WTC11 (cell line): ENCODE measurements around the gene ARMH4.

Source experiments
- ATF3 ChIP-seq: sonication (generic); formaldehyde crosslinking; conservative IDR thresholded peaks from 2 replicates; pipeline ENCODE4 v1.8.1; 2022; ENCODE audit warnings: mild to moderate bottlenecking, missing genetic modification reagents
- CTCF ChIP-seq: fragments of 200-600 bp; IDR thresholded peaks from 2 replicates; pipeline ENCODE4 v1.8.0; 2022; ENCODE audit warnings: antibody characterized with exemption
- GABPB1 ChIP-seq: sonication (generic); formaldehyde crosslinking; IDR thresholded peaks from 2 replicates; pipeline ENCODE4 v1.8.1; 2023; ENCODE audit warnings: mild to moderate bottlenecking, missing genetic modification reagents
- NFYB ChIP-seq: sonication (generic); formaldehyde crosslinking; conservative IDR thresholded peaks from 2 replicates; pipeline ENCODE4 v1.8.0; 2022; ENCODE audit warnings: low read depth, missing genetic modification reagents
- NR2C2 ChIP-seq: sonication (generic); formaldehyde crosslinking; IDR thresholded peaks from 2 replicates; pipeline ENCODE4 v1.8.0; 2022; ENCODE audit warnings: mild to moderate bottlenecking, missing genetic modification reagents
- USF1 ChIP-seq: sonication (generic); formaldehyde crosslinking; IDR thresholded peaks from 2 replicates; pipeline ENCODE4 v1.8.0; 2022; ENCODE audit warnings: mild to moderate bottlenecking, missing genetic modification reagents
- ZNF232 ChIP-seq: sonication (generic); formaldehyde crosslinking; IDR thresholded peaks from 2 replicates; pipeline ENCODE4 v1.8.0; 2022; ENCODE audit warnings: mild to moderate bottlenecking, missing genetic modification reagents

GRCh38 chr14:58072288-58073071 is 79.5 kb downstream of the ARMH4 start:
- peak; percentile 72; the same call in 1 of the 2 replicates for TF ChIP-seq CTCF
- no peak for TF ChIP-seq ZNF232
- TF ChIP-seq USF1: no peak
- no peak for TF ChIP-seq NR2C2 (CRISPR knock-in tag)
- TF ChIP-seq NFYB: no peak
- TF ChIP-seq ATF3 (CRISPR knock-in tag): no peak
- no peak for TF ChIP-seq GABPB1 (CRISPR knock-in tag)
